Panc1 (cell line): ENCODE measurements around the gene C6orf89. TPM values are rescaled to one million over a fixed set of nuclear protein-coding genes. Genes with fewer than 3 reads are reported as not detected.
"Not testable (repeated sequence)": the region's sequence is repeated elsewhere in the genome, so short reads cannot be mapped to it uniquely, and the experiment has no call there.

ENCODE experiments used
- ATAC-seq: fragments of 200-7000 bp; cut with Tn5 transposase; 2 replicates; pipeline ENCODE4 v1.9.1; 2020; ENCODE audit warnings: mild to moderate bottlenecking, moderate library complexity
- BruUV-seq: library from RNA; stranded (reverse); fragments of 400-500 nt; replicated peaks from 2 replicates; lab custom pipeline; 2021; lab: Mats Ljungman, UMichigan
- CTCF ChIA-PET: fragments of 300-600 bp; sonication (Branson Sonifier 250); formaldehyde crosslinking; loops from one replicate; lab custom pipeline; 2022; ENCODE audit warnings: antibody characterized with exemption; lab: Charles Lee
- POLR2A ChIA-PET: fragments of 300-600 bp; sonication (Branson Sonifier 250); formaldehyde crosslinking; loops from one replicate; lab custom pipeline; 2022; ENCODE audit warnings: antibody characterized with exemption; lab: Charles Lee
- DNase-seq: peaks from one replicate; pipeline ENCODE4 v3.0.0-alpha.2; 2010; ENCODE audit warnings: low read depth, low spot score
- H3K27ac ChIP-seq: 2 replicates; pipeline ENCODE4 v1.5.1; 2011; ENCODE audit warnings: mild to moderate bottlenecking, low read length, inconsistent platforms
- H3K27me3 ChIP-seq: fragments of 200-500 bp; sonication (Bioruptor generic); 2 replicates; pipeline ENCODE4 v1.6.0; 2014; ENCODE audit warnings: low read length, inconsistent platforms; ENCODE audit not compliant: control insufficient read depth, insufficient read depth
- H3K36me3 ChIP-seq: fragments of 200-500 bp; sonication (Bioruptor generic); 2 replicates; pipeline ENCODE4 v1.5.1; 2014; ENCODE audit warnings: inconsistent platforms, mild to moderate bottlenecking, low read length, moderate library complexity; ENCODE audit not compliant: control insufficient read depth, insufficient read depth
- H3K4me1 ChIP-seq: 2 replicates; pipeline ENCODE4 v1.5.1; 2011; ENCODE audit warnings: inconsistent platforms, mild to moderate bottlenecking, low read length, moderate library complexity; ENCODE audit not compliant: control insufficient read depth, insufficient read depth
- H3K4me3 ChIP-seq, 2 experiments: 2 replicates each; pipeline ENCODE4 v1.5.1; 2011 to 2012; ENCODE audit warnings: low read depth in 2 of 2, low read length in 2 of 2, mild to moderate bottlenecking in 2 of 2, inconsistent platforms in 1 of 2, moderate library complexity in 1 of 2
- H3K9me3 ChIP-seq: fragments of 200-500 bp; sonication (Bioruptor generic); 2 replicates; pipeline ENCODE4 v1.5.1; 2014; ENCODE audit warnings: low read depth, mild to moderate bottlenecking, inconsistent platforms, low read length, moderate library complexity; ENCODE audit not compliant: control insufficient read depth, insufficient read depth
- CTCF ChIP-seq: fragments of 450-650 bp; IDR thresholded peaks from 2 replicates; pipeline ENCODE4 v1.5.1; 2017; ENCODE audit warnings: mild to moderate bottlenecking
- POLR2AphosphoS5 ChIP-seq: IDR thresholded peaks from 2 replicates; pipeline ENCODE4 v1.6.1; 2012; ENCODE audit warnings: mild to moderate bottlenecking, low read depth, low read length, moderate library complexity
- REST ChIP-seq, 2 experiments: IDR thresholded peaks; 2 replicates each; pipeline ENCODE4 v1.6.1; 2011 to 2012; ENCODE audit warnings: low read depth in 2 of 2, control low read depth in 1 of 2, low read length in 1 of 2, mild to moderate bottlenecking in 1 of 2, moderate library complexity in 1 of 2; ENCODE audit not compliant: insufficient read depth in 1 of 2
- SIN3A ChIP-seq: IDR thresholded peaks from 2 replicates; pipeline ENCODE4 v1.6.1; 2012; ENCODE audit warnings: low read depth, mild to moderate bottlenecking, low read length, moderate library complexity, borderline replicate concordance; ENCODE audit not compliant: insufficient read depth
- TCF7L2 ChIP-seq: IDR thresholded peaks from 2 replicates; pipeline ENCODE4 v1.6.1; 2011; ENCODE audit warnings: mild to moderate bottlenecking, low read depth, low read length, inconsistent platforms
- in situ Hi-C: cut with HindIII; loops from 2 replicates; pipeline ENCODE4 v1.10.0; 2016; ENCODE audit warnings: low sequenced_read_pairs, low pct_unique_long_range_greater_than_20kb
- intact Hi-C: fragments of 100-400 bp; cut with micrococcal nuclease; formaldehyde crosslinking; loops from one replicate; pipeline ENCODE4 v1.10.0; 2022; ENCODE audit not compliant: unreplicated experiment
- total RNA-seq: library from RNA; stranded (reverse); gene quantifications from one replicate; pipeline ENCODE4 v1.2.1, GENCODE V29; 2021; ENCODE audit not compliant: unreplicated experiment

The C6orf89 gene
- total RNA-seq, 1 experiment from 2014 or later = 59.2 TPM

- no peak overlapping the region for H3K27ac ChIP-seq
- no peak for TF ChIP-seq TCF7L2
- TF ChIP-seq POLR2AphosphoS5 = no peak
- no peak for TF ChIP-seq CTCF
- no peak for TF ChIP-seq REST (IDR thresholded peaks at IDR 0.05; ENCODE audit: insufficient read depth in 1 of 2, low read depth in 2 of 2, low read length in 1 of 2)
- TF ChIP-seq SIN3A = no peak
- no TSS peak for BruUV-seq
- in situ Hi-C loops (no loop called here), intact Hi-C loops (no loop called here)
- ChIA-PET POLR2A (no interaction called here), CTCF (no interaction called here)
- DNase-seq (no peak), ATAC-seq (no peak)
- no peaks in the 10 kb centered on the region for H3K27me3 ChIP-seq
- H3K9me3 ChIP-seq = no peaks in the 10 kb centered on the region
- H3K4me1 ChIP-seq = peaks cover 5% of the 10 kb centered on the region; the same call in 1 of the 2 replicates
- H3K4me3 ChIP-seq = no peak overlapping the region
- H3K36me3 ChIP-seq = no peaks in the 10 kb centered on the region
Observed at GRCh38 chr6:36946526-36946925, 60.8 kb downstream of the C6orf89 start.

GRCh38 chr6:36947570-36948351, 62.0 kb downstream of the C6orf89 start:
- ATAC-seq = peak; percentile 65
- ChIA-PET CTCF (interaction anchor here (0.6 kb wide), 1 partner anchor 29 kb away, joined by 3 read pairs; no protein-coding TSS in a partner anchor), POLR2A (interaction anchor here (0.6 kb wide), 2 partner anchors 36 to 234 kb away, joined by 3 read pairs; no protein-coding TSS in a partner anchor)
- Histone ChIP-seq H3K4me1 (peaks cover 5% of the 10 kb centered on the region; the same call in 1 of the 2 replicates), H3K9me3 (no peaks in the 10 kb centered on the region), H3K27ac (no peak overlapping the region), H3K36me3 (no peaks in the 10 kb centered on the region), H3K4me3 (no peak overlapping the region), H3K27me3 (no peaks in the 10 kb centered on the region)
- in situ Hi-C loops (no loop called here), intact Hi-C loops (no loop called here)
- BruUV-seq = no TSS peak
- TF ChIP-seq REST (IDR thresholded peaks at IDR 0.05; ENCODE audit: insufficient read depth in 1 of 2, low read depth in 2 of 2, low read length in 1 of 2) = no peak
- no peak for TF ChIP-seq TCF7L2
- no peak for TF ChIP-seq SIN3A
- no peak for TF ChIP-seq CTCF
- TF ChIP-seq POLR2AphosphoS5 = no peak
- DNase-seq = no peak

GRCh38 chr6:36949076-36949475, 63.3 kb downstream of the C6orf89 start:
- BruUV-seq, in situ Hi-C loops, POLR2A ChIA-PET, ATAC-seq, DNase-seq, H3K4me1 ChIP-seq, H3K4me3 ChIP-seq, H3K9me3 ChIP-seq, H3K27ac ChIP-seq, intact Hi-C loops, CTCF ChIA-PET, H3K27me3 ChIP-seq, H3K36me3 ChIP-seq: not testable (repeated sequence)
